HepG2 (cell line): ENCODE measurements around the gene PDK2. TPM values are rescaled to one million over a fixed set of nuclear protein-coding genes. Genes with fewer than 3 reads are reported as not detected.

ENCODE experiments used
- BHLHE40 ChIP-seq: IDR thresholded peaks from 2 replicates; pipeline ENCODE4 v1.6.1; 2011; ENCODE audit warnings: low read length, improper control_type of control experiment
- BORCS8-MEF2B ChIP-seq: sonication (generic); formaldehyde crosslinking; IDR thresholded peaks from 2 replicates; pipeline ENCODE4 v1.8.0; 2022; ENCODE audit warnings: mild to moderate bottlenecking, missing genetic modification reagents
- CBX1 ChIP-seq: IDR thresholded peaks from one replicate; pipeline ENCODE4 v1.6.1; 2016; ENCODE audit warnings: antibody characterized with exemption, low read depth
- FOXK1 ChIP-seq: sonication (generic); formaldehyde crosslinking; IDR thresholded peaks from 2 replicates; pipeline ENCODE4 v1.4.0; 2020; ENCODE audit warnings: low read depth, missing genetic modification reagents, borderline replicate concordance
- FOXM1 ChIP-seq: sonication (generic); formaldehyde crosslinking; IDR thresholded peaks from 2 replicates; pipeline ENCODE4 v1.5.0; 2020; ENCODE audit warnings: missing genetic modification reagents
- GTF2F1 ChIP-seq: fragments of 150-350 bp; IDR thresholded peaks from 2 replicates; pipeline ENCODE4 v1.6.1; 2014; ENCODE audit warnings: low read length
- HNRNPLL ChIP-seq: fragments of 200-400 bp; formaldehyde crosslinking; IDR thresholded peaks from 2 replicates; pipeline ENCODE4 v1.6.1; 2017; ENCODE audit warnings: mild to moderate bottlenecking, low read depth, low read length; ENCODE audit not compliant: poor library complexity, severe bottlenecking
- KDM2A ChIP-seq: sonication (generic); formaldehyde crosslinking; IDR thresholded peaks from 2 replicates; pipeline ENCODE4 v1.4.0; 2020; ENCODE audit warnings: low read depth, missing genetic modification reagents, borderline replicate concordance
- MATR3 ChIP-seq: sonication (generic); formaldehyde crosslinking; IDR thresholded peaks from 2 replicates; pipeline ENCODE4 v1.4.0; 2020; ENCODE audit warnings: missing genetic modification reagents
- MLXIP ChIP-seq: sonication (generic); formaldehyde crosslinking; IDR thresholded peaks from 2 replicates; pipeline ENCODE4 v1.9.0; 2021; ENCODE audit warnings: missing genetic modification reagents, borderline replicate concordance
- SMAD3 ChIP-seq: sonication (generic); formaldehyde crosslinking; IDR thresholded peaks from 2 replicates; pipeline ENCODE4 v1.4.0; 2020; ENCODE audit warnings: missing genetic modification reagents
- SMARCE1 ChIP-seq: fragments of 450-650 bp; IDR thresholded peaks from 2 replicates; pipeline ENCODE4 v1.6.1; 2017; ENCODE audit warnings: borderline replicate concordance
- THAP9 ChIP-seq: sonication (generic); formaldehyde crosslinking; IDR thresholded peaks from 2 replicates; pipeline ENCODE4; 2020; ENCODE audit warnings: missing genetic modification reagents, mild to moderate bottlenecking, borderline replicate concordance
- ZBTB7B ChIP-seq: sonication (generic); formaldehyde crosslinking; IDR thresholded peaks from 2 replicates; pipeline ENCODE4 v1.4.0; 2020; ENCODE audit warnings: missing genetic modification reagents
- ZFP37 ChIP-seq: sonication (generic); formaldehyde crosslinking; IDR thresholded peaks from 2 replicates; pipeline ENCODE4 v1.4.0; 2020; ENCODE audit warnings: missing genetic modification reagents, borderline replicate concordance
- ZFP41 ChIP-seq: sonication (generic); formaldehyde crosslinking; IDR thresholded peaks from 2 replicates; pipeline ENCODE4 v1.4.0; 2020; ENCODE audit warnings: mild to moderate bottlenecking, missing genetic modification reagents, borderline replicate concordance
- ZNF207 ChIP-seq: fragments of 450-650 bp; IDR thresholded peaks from 2 replicates; pipeline ENCODE4 v1.6.1; 2016; ENCODE audit warnings: antibody characterized with exemption, borderline replicate concordance
- ZNF253 ChIP-seq: sonication (generic); formaldehyde crosslinking; IDR thresholded peaks from 2 replicates; pipeline ENCODE4 v1.8.0; 2022; ENCODE audit warnings: mild to moderate bottlenecking, missing genetic modification reagents, borderline replicate concordance
- ZNF296 ChIP-seq: sonication (generic); formaldehyde crosslinking; conservative IDR thresholded peaks from 2 replicates; pipeline ENCODE4 v1.5.0; 2020; ENCODE audit warnings: mild to moderate bottlenecking, missing genetic modification reagents
- ZNF639 ChIP-seq: conservative IDR thresholded peaks from 2 replicates; pipeline ENCODE4 v1.6.1; 2018; ENCODE audit warnings: missing genetic modification reagents
- ZNF704 ChIP-seq: sonication (generic); formaldehyde crosslinking; IDR thresholded peaks from 2 replicates; pipeline ENCODE4 v1.8.1; 2023; ENCODE audit warnings: mild to moderate bottlenecking, inconsistent platforms, moderate library complexity, missing genetic modification reagents, borderline replicate concordance
- polyA plus RNA-seq, 8 experiments: library from polyadenylated mRNA; depleted of rRNA in 3 of 8; stranded (reverse) in 7 of 8; unstranded in 1 of 8; fragments of >200 nt; fragmentation: Illumina TruSeq in 4 of 8; extraction: Trizol in 4 of 8; gene quantifications; 2 replicates each; pipeline versions ENCODE4 v1.2.1 to v1.2.3, GENCODE V29; 2011 to 2016; ENCODE audit warnings: low read depth in 4 of 8, missing spikeins in 1 of 8, mixed read lengths in 1 of 8; ENCODE audit not compliant: insufficient read depth in 1 of 8
- total RNA-seq, 5 experiments: library from RNA; depleted of rRNA; stranded (reverse); fragments of >200 nt; fragmentation: Illumina TruSeq; extraction: Trizol; gene quantifications; 2 replicates each; pipeline ENCODE4 v1.2.3, GENCODE V29; 2016; ENCODE audit warnings: low read depth in 1 of 5
- TF ChIP-seq, protein P1 (sequence below): sonication (generic); formaldehyde crosslinking; IDR thresholded peaks from 2 replicates; pipeline ENCODE4 v1.4.0; 2020; ENCODE audit warnings: missing genetic modification reagents

Gene PDK2
- total and polyA plus RNA-seq, 2 of the 13 experiments (the other 11 are each of a cell fraction or from before 2014, with no cell fraction given) = 18.5 to 59.7 TPM

GRCh38 chr17:50147841-50148225 is 52.7 kb downstream of the PDK2 start (continued):
- TF ChIP-seq GTF2F1 (0 out of 2 replicates have a peak, but pooled peaks have one; percentile 9), FOXK1 (CRISPR knock-in tag) (no peak), BHLHE40 (no peak), KDM2A (CRISPR knock-in tag) (no peak), ZFP41 (CRISPR knock-in tag) (no peak), ZNF296 (CRISPR knock-in tag) (peak; percentile 91; the same call in 1 of the 2 replicates), SMARCE1 (no peak), ZFP37 (CRISPR knock-in tag) (no peak), SMAD3 (CRISPR knock-in tag) (no peak), ZNF704 (CRISPR knock-in tag) (no peak), MLXIP (no peak), HNRNPLL (no peak), ZNF639 (CRISPR knock-in tag) (no peak), BORCS8-MEF2B (CRISPR knock-in tag) (no peak), CBX1 (no peak), ZNF253 (no peak), THAP9 (CRISPR knock-in tag) (no peak), ZNF207 (no peak), MATR3 (no peak), ZBTB7B (CRISPR knock-in tag) (no peak; the same call in 1 of the 2 replicates), FOXM1 (no peak)
- TF ChIP-seq, protein P1, sequence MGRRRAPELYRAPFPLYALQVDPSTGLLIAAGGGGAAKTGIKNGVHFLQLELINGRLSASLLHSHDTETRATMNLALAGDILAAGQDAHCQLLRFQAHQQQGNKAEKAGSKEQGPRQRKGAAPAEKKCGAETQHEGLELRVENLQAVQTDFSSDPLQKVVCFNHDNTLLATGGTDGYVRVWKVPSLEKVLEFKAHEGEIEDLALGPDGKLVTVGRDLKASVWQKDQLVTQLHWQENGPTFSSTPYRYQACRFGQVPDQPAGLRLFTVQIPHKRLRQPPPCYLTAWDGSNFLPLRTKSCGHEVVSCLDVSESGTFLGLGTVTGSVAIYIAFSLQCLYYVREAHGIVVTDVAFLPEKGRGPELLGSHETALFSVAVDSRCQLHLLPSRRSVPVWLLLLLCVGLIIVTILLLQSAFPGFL (CRISPR knock-in tag) = no peak
